Head of caudate nucleus (tissue), 42 donors: Measurements from ENCODE around the gene NELFE.
A peak's percentile ranks its signal among the peaks of the same experiment; 100 is the strongest.
"Not testable (repeated sequence)": the region's sequence is repeated elsewhere in the genome, so short reads cannot be mapped to it uniquely, and the experiment has no call there.

Source experiments
- DNase-seq, 42 donors: peaks; one replicate each; pipeline versions ENCODE4 v3.0.0 to v3.0.0-alpha.2; 2020 to 2021; ENCODE audit warnings: mixed read lengths in 7 of 42
- intact Hi-C: fragments of 100-400 bp; cut with DNase I; formaldehyde crosslinking; loops from one replicate; pipeline ENCODE4 v1.15.0; 2022

NELFE gene, protein sequence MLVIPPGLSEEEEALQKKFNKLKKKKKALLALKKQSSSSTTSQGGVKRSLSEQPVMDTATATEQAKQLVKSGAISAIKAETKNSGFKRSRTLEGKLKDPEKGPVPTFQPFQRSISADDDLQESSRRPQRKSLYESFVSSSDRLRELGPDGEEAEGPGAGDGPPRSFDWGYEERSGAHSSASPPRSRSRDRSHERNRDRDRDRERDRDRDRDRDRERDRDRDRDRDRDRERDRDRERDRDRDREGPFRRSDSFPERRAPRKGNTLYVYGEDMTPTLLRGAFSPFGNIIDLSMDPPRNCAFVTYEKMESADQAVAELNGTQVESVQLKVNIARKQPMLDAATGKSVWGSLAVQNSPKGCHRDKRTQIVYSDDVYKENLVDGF

DNA sequence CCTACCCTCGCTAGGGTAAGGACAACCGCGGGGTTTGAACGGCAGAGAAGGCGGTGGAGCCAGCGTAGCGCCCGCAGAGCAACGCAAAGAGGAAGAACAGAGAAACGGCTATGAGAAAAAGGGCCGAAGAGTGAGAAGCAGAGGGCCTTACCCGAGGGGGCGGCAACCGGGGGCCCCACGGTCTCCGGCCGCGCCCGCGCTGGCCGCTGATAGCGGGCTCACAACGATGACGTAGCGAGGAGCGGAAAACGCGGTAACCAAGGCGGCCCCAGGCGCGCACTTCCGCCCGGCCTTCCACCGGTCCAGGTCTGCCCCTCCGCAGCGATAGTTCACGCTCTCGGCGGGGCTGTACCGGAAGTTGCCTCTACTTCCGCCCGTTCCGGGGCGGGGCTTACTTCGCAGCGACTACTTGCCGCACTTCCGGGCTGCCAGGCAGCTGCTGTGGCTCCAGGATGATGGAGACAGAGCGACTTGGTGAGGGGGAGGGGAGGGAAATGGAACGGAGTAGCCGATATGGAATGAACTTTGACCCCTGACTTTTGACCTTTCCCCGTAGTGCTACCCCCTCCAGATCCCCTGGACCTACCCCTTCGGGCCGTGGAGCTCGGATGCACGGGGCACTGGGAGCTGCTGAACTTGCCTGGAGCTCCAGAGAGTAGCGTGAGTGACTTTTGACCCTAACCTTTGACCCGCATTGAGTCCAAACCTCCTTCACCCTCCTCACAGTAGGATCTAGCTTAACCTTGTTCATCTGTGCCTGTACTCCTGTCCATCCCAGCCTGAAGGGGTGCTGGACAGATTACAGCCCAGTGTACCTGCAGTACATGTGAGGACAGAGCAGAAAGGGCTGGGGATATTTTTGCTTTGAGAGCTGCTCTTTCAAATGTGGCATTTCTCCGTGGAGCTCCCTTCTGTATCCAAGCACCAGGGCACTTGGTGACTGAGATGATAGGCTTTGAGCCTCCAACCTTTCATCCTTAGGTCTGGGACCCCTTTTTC is at the start of gene NELFE, which contains the start of gene SKIC2:
NELFE (minus strand) TSS at position 231 of the 999 bp plus-strand sequence. CDS start 525 bp downstream, outside the sequence.
SKIC2 (plus strand) TSS at position 435 of the 999 bp plus-strand sequence; CDS start at position 453, 18 bp downstream.
- intact Hi-C loops = no loop called here

DNA sequence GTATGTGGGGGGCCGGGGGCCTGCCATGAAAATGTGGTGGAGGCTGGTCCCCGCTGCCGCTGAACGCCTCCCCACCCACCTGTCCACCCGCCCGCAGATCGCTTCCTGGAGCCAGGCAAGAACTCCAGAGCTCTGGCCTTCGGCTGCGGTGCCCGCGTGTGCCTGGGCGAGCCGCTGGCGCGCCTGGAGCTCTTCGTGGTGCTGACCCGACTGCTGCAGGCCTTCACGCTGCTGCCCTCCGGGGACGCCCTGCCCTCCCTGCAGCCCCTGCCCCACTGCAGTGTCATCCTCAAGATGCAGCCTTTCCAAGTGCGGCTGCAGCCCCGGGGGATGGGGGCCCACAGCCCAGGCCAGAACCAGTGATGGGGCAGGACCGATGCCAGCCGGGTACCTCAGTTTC is 49.3 kb upstream of the NELFE start:
- intact Hi-C loops, DNase-seq: not testable (repeated sequence)

More for the DNA sequence above, at the start of gene NELFE, which contains the start of gene SKIC2:
- peak; percentile 96 to 100 (median 99) for DNase-seq

DNA sequence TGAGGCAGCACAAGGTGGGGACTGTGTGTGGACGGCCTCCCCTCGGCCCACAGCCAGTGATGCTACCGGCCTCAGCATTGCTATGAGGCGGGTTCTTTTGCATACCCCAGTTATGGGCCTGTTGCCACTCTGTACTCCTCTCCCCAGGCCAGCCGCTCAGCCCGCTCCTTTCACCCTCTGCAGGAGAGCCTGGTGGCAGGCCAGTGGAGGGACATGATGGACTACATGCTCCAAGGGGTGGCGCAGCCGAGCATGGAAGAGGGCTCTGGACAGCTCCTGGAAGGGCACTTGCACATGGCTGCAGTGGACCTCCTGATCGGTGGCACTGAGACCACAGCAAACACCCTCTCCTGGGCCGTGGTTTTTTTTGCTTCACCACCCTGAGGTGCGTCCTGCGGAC is 48.3 kb upstream of the NELFE start:
- intact Hi-C loops = not testable (repeated sequence)
- DNase-seq = peak in 7 of 42 donors; percentile 3 to 10 (median 7)

DNA sequence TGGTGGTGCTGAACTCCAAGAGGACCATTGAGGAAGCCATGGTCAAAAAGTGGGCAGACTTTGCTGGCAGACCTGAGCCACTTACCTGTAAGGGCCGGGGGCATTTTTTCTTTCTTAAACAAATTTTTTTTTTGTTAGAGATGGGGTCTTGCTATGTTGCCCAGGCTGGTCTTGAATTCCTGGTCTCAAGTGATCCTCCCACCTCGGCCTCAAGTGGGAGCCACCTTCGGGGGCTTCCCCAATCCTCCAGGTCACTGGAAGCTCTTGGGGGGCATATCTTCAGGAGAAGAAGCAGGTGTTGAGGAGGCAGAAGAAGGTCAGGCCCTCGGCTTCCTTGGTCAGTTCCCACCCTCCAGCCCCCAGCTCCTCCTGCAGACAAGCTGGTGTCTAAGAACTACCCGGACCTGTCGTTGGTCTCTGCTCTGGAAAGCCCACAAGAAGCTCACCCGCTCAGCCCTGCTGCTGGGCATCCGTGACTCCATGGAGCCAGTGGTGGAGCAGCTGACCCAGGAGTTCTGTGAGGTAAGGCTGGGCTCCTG is 47.3 kb upstream of the NELFE start:
- peak in 7 of 42 donors; percentile 1 to 26 (median 3) for DNase-seq
- intact Hi-C loops = not testable (repeated sequence)

DNA sequence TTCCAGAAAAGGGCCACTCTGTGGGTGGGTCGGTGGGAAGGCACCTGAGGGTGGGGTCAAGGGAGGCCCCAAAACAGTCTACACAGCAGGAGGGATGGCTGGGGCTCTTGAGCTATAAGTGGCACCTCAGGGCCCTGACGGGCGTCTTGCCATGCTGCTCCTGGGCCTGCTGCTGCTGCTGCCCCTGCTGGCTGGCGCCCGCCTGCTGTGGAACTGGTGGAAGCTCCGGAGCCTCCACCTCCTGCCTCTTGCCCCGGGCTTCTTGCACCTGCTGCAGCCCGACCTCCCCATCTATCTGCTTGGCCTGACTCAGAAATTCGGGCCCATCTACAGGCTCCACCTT is 46.7 kb upstream of the NELFE start:
- DNase-seq = peak in 8 of 42 donors; percentile 1 to 18 (median 6)
- intact Hi-C loops = not testable (repeated sequence)

DNA sequence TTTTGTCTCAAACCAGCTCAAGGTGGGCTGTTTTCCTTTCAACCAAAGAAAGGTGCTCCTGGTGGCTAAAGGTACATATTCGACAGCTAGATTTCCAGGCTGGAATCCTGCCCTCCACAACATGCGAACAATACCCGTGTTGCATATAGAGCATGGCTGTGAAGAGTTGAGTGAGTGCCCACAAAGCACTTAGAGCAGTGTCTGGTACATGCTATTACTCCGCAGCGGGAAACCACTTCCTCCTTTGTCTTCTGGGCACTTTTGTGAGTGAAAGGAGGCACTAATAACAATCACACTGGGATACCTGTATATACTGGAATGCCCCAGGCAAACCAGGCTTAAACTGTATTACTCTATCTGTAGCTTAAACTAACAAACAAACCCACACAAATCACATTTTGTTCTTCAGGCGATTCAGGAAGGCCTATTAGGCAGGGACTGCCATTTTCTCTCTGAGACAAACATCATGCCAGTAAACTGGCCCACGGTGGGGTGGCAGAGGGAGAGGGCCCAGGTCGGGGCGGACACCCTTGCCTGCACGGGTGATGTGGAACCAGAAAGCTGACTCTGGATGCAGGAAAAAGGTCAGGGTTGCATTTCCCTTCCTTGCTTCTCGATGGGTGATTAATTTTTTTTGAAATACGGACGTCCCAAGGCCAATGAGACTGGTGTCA is 46.2 kb upstream of the NELFE start:
- intact Hi-C loops = not testable (repeated sequence)
- peak in 5 of 42 donors; percentile 0 to 24 (median 1) for DNase-seq

DNA sequence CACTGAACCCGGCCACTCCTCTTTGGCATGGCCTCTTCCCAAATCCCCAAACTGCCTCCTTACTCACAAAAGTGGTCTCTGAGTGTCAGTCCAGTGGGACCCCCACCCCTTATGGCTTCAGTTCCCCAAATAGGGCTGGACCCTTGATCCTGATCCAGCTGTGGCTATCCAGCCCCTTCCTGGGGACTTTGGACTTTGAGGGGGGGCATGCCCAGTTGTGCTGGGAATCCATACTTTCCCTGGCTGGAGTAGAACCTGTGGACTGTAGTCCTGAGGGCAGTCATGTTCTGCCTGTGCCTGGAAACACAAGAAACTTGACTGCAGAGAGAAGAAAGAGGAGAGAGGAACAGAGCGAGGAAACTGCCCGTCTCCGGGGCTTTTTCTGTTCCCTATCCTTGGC is 45.6 kb upstream of the NELFE start:
- DNase-seq = peak in 5 of 42 donors; percentile 0 to 27 (median 5)
- intact Hi-C loops = not testable (repeated sequence)

DNA sequence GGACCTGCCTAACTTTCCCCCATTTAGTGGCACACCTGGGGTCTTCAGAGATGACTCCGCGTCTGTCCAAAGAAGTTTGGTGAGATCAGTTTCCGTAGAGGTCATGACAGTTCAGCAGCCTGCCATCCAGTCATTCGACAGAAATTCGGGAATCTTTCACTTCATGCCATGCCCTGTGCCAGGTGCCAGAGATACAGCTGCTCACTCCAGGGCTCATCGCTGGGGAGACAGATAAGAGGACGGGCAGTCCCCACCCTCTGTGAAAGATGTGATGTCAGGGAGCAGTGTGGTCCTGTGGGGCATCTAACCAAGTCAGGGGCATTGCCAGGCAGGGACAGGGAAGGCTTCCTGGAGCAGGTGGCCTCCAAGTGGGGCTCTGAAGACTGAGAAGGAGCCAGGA is 44.5 kb upstream of the NELFE start:
- DNase-seq, intact Hi-C loops: not testable (repeated sequence)

DNA sequence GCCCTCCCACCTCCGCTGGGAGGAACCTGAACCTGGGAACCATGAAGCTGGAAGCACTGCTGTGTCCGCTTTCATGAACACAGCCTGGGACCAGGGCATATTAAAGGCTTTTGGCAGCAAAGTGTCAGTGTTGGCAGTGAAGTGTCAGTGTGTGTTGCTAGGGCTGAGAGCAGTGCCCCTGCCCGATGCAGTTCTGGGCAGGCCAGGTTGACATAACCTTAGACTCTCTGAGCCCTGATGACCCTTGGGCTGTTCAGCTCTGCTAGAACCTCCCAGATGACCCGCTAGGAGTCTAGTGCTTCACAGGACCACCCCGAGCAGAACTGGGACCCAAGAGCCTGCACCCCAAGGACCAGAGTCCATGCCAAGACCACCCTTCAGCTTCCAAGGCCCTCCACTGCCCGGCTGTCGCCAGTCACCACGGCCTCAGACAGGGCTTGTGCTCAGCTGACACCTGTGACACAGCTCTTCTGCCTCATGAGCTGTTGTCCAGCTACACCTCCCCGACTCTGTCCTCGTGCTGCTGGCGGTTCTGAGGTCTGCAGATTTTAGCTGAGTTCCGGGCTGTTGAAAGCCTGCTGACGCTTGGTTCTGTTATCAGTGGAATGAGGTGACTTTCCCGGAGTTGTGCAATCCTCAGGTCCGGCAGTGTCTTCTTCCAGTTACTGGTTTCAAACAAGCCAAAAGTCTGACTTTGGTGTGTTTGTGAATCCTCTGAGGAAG is 43.9 kb upstream of the NELFE start:
- intact Hi-C loops, DNase-seq: not testable (repeated sequence)

DNA sequence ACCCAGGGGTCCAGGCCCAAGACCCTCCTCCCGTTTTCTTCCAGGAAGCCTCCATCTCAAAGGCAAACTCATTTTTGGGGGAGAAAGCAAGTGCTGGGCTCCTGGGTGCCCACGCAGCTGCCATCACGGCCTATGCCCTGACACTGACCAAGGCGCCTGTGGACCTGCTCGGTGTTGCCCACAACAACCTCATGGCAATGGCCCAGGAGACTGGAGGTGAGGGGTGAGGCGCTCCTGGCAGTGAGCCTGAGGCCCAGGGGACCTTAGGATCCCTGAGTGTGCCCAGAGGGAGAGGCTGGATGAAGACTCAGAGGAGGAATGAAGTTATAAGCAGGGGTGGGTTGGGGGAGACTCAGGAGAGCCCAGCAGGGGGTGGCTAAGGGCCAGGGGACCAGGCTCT is 37.6 kb upstream of the NELFE start:
- DNase-seq = peak in 1 of 42 donors; percentile 21
- intact Hi-C loops = not testable (repeated sequence)

DNA sequence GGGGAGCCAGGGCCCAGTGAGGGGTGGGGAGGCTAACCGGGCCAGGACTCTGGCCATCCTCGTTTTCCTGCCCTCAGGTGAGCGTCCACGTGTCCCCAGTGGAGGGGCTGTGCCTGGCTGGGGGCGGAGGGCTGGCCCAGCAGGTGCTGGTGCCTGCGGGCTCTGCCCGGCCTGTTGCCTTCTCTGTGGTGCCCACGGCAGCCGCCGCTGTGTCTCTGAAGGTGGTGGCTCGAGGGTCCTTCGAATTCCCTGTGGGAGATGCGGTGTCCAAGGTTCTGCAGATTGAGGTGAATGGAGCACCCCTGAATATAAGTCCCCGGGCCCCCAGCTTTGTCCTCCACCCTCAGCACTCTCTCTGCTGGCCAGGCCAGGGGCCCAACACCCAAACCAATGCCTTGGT is 35.6 kb upstream of the NELFE start:
- DNase-seq, intact Hi-C loops: not testable (repeated sequence)

DNA sequence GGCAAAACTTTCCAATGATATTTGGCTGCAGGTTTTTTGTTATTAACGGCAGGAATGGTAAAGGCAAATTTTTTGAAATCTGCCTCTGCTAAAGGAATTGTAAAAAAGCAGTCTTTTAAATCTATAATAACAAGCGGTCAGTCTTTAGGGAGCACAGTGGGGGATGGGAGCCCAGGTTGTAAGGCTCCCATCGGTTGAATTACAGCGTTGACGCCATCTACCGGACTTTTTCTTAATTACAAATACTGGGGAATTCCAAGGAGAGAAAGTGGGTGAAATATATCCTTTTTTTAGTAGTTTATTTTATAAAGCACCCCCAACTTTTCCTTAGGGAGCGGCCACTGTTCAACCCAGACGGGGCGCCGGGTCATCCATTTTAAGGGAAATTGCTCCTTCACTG is 30.6 kb upstream of the NELFE start:
- intact Hi-C loops, DNase-seq: not testable (repeated sequence)

DNA sequence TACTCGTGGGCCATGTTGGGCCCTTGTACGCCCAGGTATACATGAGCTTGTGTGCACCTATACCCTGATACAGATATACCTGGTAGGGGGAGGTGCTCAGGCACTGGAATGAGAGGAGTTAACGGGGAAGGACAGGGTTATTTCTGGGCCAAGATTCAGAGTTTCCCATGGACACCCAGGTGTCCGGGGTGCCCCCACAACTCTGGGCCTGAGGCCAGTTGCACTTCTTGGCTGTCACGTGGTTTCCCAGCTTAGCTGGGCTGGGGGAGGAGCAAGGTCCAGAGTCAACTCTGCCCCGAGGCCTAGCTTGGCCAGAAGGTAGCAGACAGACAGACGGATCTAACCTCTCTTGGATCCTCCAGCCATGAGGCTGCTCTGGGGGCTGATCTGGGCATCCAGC is 23.0 kb upstream of the NELFE start, which contains the start of gene C4A:
C4A (plus strand) TSS at position 314 of the 400 bp plus-strand sequence; CDS start at position 365, 51 bp downstream.
- DNase-seq, intact Hi-C loops: not testable (repeated sequence)

DNA sequence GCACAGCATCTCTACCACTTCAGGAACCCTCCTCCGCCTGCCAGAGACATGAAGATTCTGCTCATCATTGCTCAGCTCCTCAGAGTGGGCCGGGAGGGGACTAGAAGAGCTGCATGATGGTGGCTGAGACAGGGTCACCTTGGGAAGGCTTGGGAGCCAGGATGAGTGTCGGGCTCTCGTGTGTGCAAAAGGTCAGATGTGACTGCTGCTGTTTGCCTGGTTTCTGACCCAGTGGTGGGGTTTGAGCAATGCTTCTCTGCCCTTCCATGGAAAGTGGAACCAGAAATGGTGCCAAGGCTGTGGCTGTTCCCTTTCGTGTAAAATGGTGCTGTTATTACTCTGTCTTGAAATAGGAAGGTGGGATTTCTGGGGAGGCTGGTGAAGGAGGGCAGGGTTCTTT is 22.2 kb upstream of the NELFE start:
- intact Hi-C loops = not testable (repeated sequence)

DNA sequence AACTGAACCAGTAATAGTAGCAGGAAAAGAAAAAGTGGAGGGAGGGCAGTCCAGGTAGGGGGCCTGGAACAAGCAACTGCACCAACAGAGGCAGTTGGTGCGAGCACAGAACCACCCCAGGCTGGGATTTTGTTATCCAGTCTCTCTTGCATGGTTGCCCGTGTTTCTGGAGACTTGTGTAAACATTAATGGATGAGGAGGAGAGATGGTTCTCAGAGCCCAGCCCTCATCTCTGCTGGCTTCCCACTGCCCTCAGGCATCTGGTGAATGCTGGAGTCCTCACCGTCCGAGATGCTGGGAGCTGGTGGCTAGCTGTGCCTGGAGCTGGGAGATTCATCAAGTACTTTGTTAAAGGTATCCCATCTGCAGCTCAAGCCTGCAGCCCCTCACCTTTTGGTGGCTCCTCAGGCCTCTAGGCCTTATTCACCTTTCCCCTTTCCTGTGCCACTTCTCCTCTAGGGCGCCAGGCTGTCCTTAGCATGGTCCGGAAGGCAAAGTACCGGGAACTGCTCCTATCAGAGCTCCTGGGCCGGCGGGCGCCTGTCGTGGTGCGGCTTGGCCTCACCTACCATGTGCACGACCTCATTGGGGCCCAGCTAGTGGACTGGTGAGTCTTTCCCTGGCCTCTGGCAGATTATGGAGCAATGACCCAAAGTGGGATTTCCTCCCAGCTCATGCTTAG is 21.6 kb upstream of the NELFE start:
- intact Hi-C loops, DNase-seq: not testable (repeated sequence)

More for the DNA sequence above, 22.2 kb upstream of the NELFE start:
- not testable (repeated sequence) for DNase-seq

DNA sequence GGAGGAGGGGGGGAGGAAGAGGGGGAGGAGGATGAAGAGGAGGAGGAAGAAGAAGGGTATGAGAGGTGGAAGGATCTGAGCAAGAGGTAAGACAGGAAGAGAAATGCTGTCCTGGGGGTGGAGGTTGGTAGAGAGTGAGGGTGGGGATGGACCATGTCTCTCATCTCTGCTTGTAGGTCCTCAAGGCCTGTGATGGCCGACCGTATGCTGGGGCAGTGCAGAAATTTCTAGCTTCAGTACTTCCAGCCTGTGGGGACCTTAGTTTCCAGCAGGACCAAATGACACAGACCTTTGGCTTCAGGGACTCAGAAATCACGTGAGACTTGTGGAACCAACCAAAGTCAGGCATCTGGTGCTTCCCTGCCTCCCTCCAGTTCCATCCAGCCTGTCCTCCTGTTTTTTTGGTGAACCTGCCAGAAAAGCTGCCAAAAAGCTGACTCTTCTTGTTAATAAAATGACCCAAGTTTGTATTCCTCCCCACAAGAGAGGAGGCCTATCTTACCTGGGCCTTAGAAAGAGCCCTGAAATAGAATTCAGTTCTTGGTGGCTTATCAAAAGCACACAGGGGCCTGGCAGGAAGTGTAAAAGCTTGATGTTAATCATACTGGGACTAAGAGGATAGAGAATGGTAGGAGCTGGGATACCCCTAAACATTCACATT is 20.6 kb upstream of the NELFE start:
- intact Hi-C loops = no loop called here
- no peak for DNase-seq

DNA sequence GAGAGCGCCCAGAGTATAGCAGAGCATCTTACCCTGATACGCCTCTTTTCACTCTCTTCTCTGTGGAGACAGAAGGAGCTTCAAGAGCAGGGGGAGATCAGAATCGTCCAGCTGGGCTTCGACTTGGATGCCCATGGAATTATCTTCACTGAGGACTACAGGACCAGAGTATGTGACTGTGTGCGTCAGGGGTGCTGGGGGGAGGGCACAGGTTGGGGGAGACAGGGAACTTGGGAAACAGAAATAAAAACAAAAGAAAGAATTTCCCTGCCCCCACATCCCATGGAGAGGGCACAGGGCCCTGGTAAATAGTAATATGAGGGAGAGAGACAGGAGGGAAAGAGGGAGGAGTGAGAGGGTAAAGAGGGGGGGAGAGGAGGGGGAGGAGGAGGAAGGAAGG is 20.1 kb upstream of the NELFE start:
- intact Hi-C loops = no loop called here
- no peak for DNase-seq
